Panc1 (cell line): ENCODE data around the gene SPECC1. TPM values are rescaled to one million over a fixed set of nuclear protein-coding genes. Genes with fewer than 3 reads are reported as not detected.

Experiments used
- ATAC-seq: fragments of 200-7000 bp; cut with Tn5 transposase; 2 replicates; pipeline ENCODE4 v1.9.1; 2020; ENCODE audit warnings: mild to moderate bottlenecking, moderate library complexity
- BruUV-seq: library from RNA; stranded (reverse); fragments of 400-500 nt; replicated peaks from 2 replicates; lab custom pipeline; 2021; lab: Mats Ljungman, UMichigan
- CTCF ChIA-PET: fragments of 300-600 bp; sonication (Branson Sonifier 250); formaldehyde crosslinking; loops from one replicate; lab custom pipeline; 2022; ENCODE audit warnings: antibody characterized with exemption; lab: Charles Lee
- POLR2A ChIA-PET: fragments of 300-600 bp; sonication (Branson Sonifier 250); formaldehyde crosslinking; loops from one replicate; lab custom pipeline; 2022; ENCODE audit warnings: antibody characterized with exemption; lab: Charles Lee
- DNase-seq: peaks from one replicate; pipeline ENCODE4 v3.0.0-alpha.2; 2010; ENCODE audit warnings: low read depth, low spot score
- H3K27ac ChIP-seq: 2 replicates; pipeline ENCODE4 v1.5.1; 2011; ENCODE audit warnings: mild to moderate bottlenecking, low read length, inconsistent platforms
- H3K27me3 ChIP-seq: fragments of 200-500 bp; sonication (Bioruptor generic); 2 replicates; pipeline ENCODE4 v1.6.0; 2014; ENCODE audit warnings: low read length, inconsistent platforms; ENCODE audit not compliant: control insufficient read depth, insufficient read depth
- H3K36me3 ChIP-seq: fragments of 200-500 bp; sonication (Bioruptor generic); 2 replicates; pipeline ENCODE4 v1.5.1; 2014; ENCODE audit warnings: inconsistent platforms, mild to moderate bottlenecking, low read length, moderate library complexity; ENCODE audit not compliant: control insufficient read depth, insufficient read depth
- H3K4me1 ChIP-seq: 2 replicates; pipeline ENCODE4 v1.5.1; 2011; ENCODE audit warnings: inconsistent platforms, mild to moderate bottlenecking, low read length, moderate library complexity; ENCODE audit not compliant: control insufficient read depth, insufficient read depth
- H3K4me3 ChIP-seq, 2 experiments: 2 replicates each; pipeline ENCODE4 v1.5.1; 2011 to 2012; ENCODE audit warnings: low read depth in 2 of 2, low read length in 2 of 2, mild to moderate bottlenecking in 2 of 2, inconsistent platforms in 1 of 2, moderate library complexity in 1 of 2
- H3K9me3 ChIP-seq: fragments of 200-500 bp; sonication (Bioruptor generic); 2 replicates; pipeline ENCODE4 v1.5.1; 2014; ENCODE audit warnings: low read depth, mild to moderate bottlenecking, inconsistent platforms, low read length, moderate library complexity; ENCODE audit not compliant: control insufficient read depth, insufficient read depth
- CTCF ChIP-seq: fragments of 450-650 bp; IDR thresholded peaks from 2 replicates; pipeline ENCODE4 v1.5.1; 2017; ENCODE audit warnings: mild to moderate bottlenecking
- POLR2AphosphoS5 ChIP-seq: IDR thresholded peaks from 2 replicates; pipeline ENCODE4 v1.6.1; 2012; ENCODE audit warnings: mild to moderate bottlenecking, low read depth, low read length, moderate library complexity
- REST ChIP-seq, 2 experiments: IDR thresholded peaks; 2 replicates each; pipeline ENCODE4 v1.6.1; 2011 to 2012; ENCODE audit warnings: low read depth in 2 of 2, control low read depth in 1 of 2, low read length in 1 of 2, mild to moderate bottlenecking in 1 of 2, moderate library complexity in 1 of 2; ENCODE audit not compliant: insufficient read depth in 1 of 2
- SIN3A ChIP-seq: IDR thresholded peaks from 2 replicates; pipeline ENCODE4 v1.6.1; 2012; ENCODE audit warnings: low read depth, mild to moderate bottlenecking, low read length, moderate library complexity, borderline replicate concordance; ENCODE audit not compliant: insufficient read depth
- TCF7L2 ChIP-seq: IDR thresholded peaks from 2 replicates; pipeline ENCODE4 v1.6.1; 2011; ENCODE audit warnings: mild to moderate bottlenecking, low read depth, low read length, inconsistent platforms
- in situ Hi-C: cut with HindIII; loops from 2 replicates; pipeline ENCODE4 v1.10.0; 2016; ENCODE audit warnings: low sequenced_read_pairs, low pct_unique_long_range_greater_than_20kb
- intact Hi-C: fragments of 100-400 bp; cut with micrococcal nuclease; formaldehyde crosslinking; loops from one replicate; pipeline ENCODE4 v1.10.0; 2022; ENCODE audit not compliant: unreplicated experiment
- total RNA-seq: library from RNA; stranded (reverse); gene quantifications from one replicate; pipeline ENCODE4 v1.2.1, GENCODE V29; 2021; ENCODE audit not compliant: unreplicated experiment

The SPECC1 gene
- total RNA-seq, 1 experiment from 2014 or later = 80.8 TPM

- ATAC-seq = 0 out of 2 replicates have a peak, but pooled peaks have one; percentile 23
- intact Hi-C loops = loop anchor here (5.0 kb wide), 1 partner anchor 78 kb away; no protein-coding TSS in a partner anchor
Observed at GRCh38 chr17:20089756-20090547, 80.8 kb downstream of the SPECC1 start.

GRCh38 chr17:20091174-20092029, 82.2 kb downstream of the SPECC1 start:
- Histone ChIP-seq H3K27ac (peak overlapping the region; percentile 85), H3K9me3 (no peaks in the 10 kb centered on the region), H3K27me3 (no peaks in the 10 kb centered on the region), H3K4me3 (no peak overlapping the region), H3K4me1 (peaks cover 58% of the 10 kb centered on the region), H3K36me3 (no peaks in the 10 kb centered on the region)
- no TSS peak for BruUV-seq
- in situ Hi-C loops (no loop called here), intact Hi-C loops (loop anchor here (5.0 kb wide), 1 partner anchor 79 kb away; no protein-coding TSS in a partner anchor)
- no peak for DNase-seq
- ATAC-seq = no peak
- ChIA-PET CTCF (no interaction called here), POLR2A (interaction anchor here (0.6 kb wide), 1 partner anchor 176 kb away, joined by 5 read pairs; no protein-coding TSS in a partner anchor)
- TF ChIP-seq CTCF = no peak
- no peak for TF ChIP-seq SIN3A
- no peak for TF ChIP-seq REST (IDR thresholded peaks at IDR 0.05; ENCODE audit: insufficient read depth in 1 of 2, low read depth in 2 of 2, low read length in 1 of 2)
- no peak for TF ChIP-seq TCF7L2
- no peak for TF ChIP-seq POLR2AphosphoS5

More at GRCh38 chr17:20089756-20090547, 80.8 kb downstream of the SPECC1 start:
- ChIA-PET POLR2A (interaction anchor here (0.6 kb wide), 1 partner anchor 80 kb away, joined by 13 read pairs; no protein-coding TSS in a partner anchor), CTCF (interaction anchor here (0.7 kb wide), 1 partner anchor 26 kb away, joined by 3 read pairs; no protein-coding TSS in a partner anchor)
- BruUV-seq = no TSS peak
- no peaks in the 10 kb centered on the region for H3K36me3 ChIP-seq
- in situ Hi-C loops = no loop called here
- H3K4me1 ChIP-seq = peaks cover 44% of the 10 kb centered on the region
- no peaks in the 10 kb centered on the region for H3K27me3 ChIP-seq
- TF ChIP-seq SIN3A = no peak
- TF ChIP-seq TCF7L2 = no peak
- TF ChIP-seq POLR2AphosphoS5 = no peak
- no peak for TF ChIP-seq REST (IDR thresholded peaks at IDR 0.05; ENCODE audit: insufficient read depth in 1 of 2, low read depth in 2 of 2, low read length in 1 of 2)
- H3K4me3 ChIP-seq = no peak overlapping the region
- no peaks in the 10 kb centered on the region for H3K9me3 ChIP-seq
- peak overlapping the region; percentile 85 for H3K27ac ChIP-seq
- DNase-seq = no peak
